ENCODE measurements around the gene COX6A1.
A peak's percentile ranks its signal among the peaks of the same experiment; 100 is the strongest.
"Not testable (repeated sequence)": the region's sequence is repeated elsewhere in the genome, so short reads cannot be mapped to it uniquely, and the experiment has no call there.

The COX6A1 gene

DNA sequence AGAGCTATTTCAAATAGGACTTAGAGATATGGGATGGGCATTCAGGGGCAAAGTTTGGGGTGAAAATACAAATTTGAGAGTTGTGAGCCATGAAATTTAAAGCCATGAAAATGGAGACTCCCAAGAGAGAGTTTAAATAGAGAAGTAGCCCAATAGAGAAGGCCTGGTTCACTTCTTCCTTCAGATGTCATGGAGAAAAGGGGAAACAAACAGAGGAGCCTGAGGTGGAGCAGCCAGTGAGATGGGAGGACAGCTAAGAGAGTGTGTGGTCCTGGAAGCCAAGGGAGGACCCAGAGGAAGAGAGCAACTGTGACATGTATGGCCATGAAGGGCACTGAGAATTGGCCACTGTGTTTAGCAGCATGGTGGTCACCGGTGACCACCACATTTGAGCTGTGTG is 45.7 kb downstream of the COX6A1 start:
- Histone ChIP-seq H3K27ac (ENCODE audit: low read depth, low read length) (no peak overlapping the region), H3F3A (ENCODE audit: insufficient read depth) (no peaks in the 10 kb centered on the region), H3K4me3 (ENCODE audit: insufficient read depth, low read length, poor library complexity, severe bottlenecking) (no peak overlapping the region), H3K9ac (ENCODE audit: low read length) (no peak overlapping the region), H3K27me3 (ENCODE audit: low read length) (no peaks in the 10 kb centered on the region), H3K4me2 (ENCODE audit: low read depth, low read length, poor library complexity, severe bottlenecking) (no peak overlapping the region), H2AFZ (ENCODE audit: low read depth, low read length, severe bottlenecking) (no peak overlapping the region), H3K79me2 (ENCODE audit: insufficient read depth, low read length) (no peaks in the 10 kb centered on the region), H4K20me1 (ENCODE audit: low read depth, low read length) (no peaks in the 10 kb centered on the region), H3K9me3 (ENCODE audit: insufficient read depth, low read length) (no peaks in the 10 kb centered on the region), H3K9me2 (replicated peaks; ENCODE audit: insufficient read depth, low read length) (no peaks in the 10 kb centered on the region), H3K36me3 (ENCODE audit: low read length) (no peaks in the 10 kb centered on the region)
- TF ChIP-seq EZH2phosphoT487 (conservative IDR thresholded peaks at IDR 0.05; ENCODE audit: low read length) = no peak

DNA sequence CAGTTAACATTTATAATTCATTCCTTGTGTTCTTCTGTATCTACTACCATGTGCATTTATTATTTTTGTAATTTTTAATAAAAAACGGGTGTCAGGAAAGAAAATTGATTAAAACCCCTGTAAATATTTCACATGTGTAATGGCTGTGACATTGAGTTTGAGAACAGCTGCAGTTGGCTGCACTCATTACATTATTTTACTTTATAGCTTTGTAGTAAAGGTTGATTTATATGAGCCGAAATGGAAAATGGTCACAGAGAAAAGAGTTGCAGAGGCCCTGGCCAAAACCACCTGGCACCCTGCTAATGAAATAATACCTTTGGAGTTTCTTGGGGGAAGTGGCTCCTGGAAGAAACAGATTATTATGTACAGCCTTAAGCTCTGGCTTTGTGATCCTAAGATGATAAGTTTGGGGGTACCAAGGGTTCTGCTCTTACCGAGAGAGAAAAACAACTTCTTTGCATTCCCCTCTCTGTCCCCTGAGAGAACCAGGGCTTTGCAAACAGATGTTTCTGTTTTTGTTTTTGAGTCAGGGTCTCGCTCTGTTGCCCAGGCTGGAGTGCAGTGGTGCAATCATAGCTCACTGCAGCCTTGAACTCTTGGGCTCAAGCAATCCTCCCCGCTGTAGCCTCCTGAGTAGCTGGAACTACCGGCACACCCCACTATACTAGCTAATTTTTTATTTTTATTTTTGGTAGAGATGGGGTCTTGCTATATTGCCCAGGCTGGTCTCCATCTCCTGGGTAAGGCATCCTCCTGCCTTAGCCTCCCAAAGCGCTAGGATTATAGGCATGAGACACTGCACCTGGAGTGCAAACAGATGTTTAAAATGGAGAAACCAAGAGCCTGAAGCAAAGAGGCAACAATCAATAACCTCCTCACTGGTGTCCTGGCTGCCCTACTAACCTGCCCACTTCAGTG is 48.3 kb downstream of the COX6A1 start:
- Histone ChIP-seq H2AFZ (ENCODE audit: low read depth, low read length, severe bottlenecking) (no peak overlapping the region), H4K20me1 (ENCODE audit: low read depth, low read length) (no peaks in the 10 kb centered on the region), H3K4me2 (ENCODE audit: low read depth, low read length, poor library complexity, severe bottlenecking) (peak overlapping the region; percentile 2), H3K9me2 (replicated peaks; ENCODE audit: insufficient read depth, low read length) (no peaks in the 10 kb centered on the region), H3K27ac (ENCODE audit: low read depth, low read length) (no peak overlapping the region), H3K9me3 (ENCODE audit: insufficient read depth, low read length) (no peaks in the 10 kb centered on the region), H3K9ac (ENCODE audit: low read length) (no peak overlapping the region), H3K79me2 (ENCODE audit: insufficient read depth, low read length) (no peaks in the 10 kb centered on the region), H3K4me3 (ENCODE audit: insufficient read depth, low read length, poor library complexity, severe bottlenecking) (no peak overlapping the region), H3K36me3 (ENCODE audit: low read length) (no peaks in the 10 kb centered on the region), H3F3A (ENCODE audit: insufficient read depth) (no peaks in the 10 kb centered on the region), H3K27me3 (ENCODE audit: low read length) (no peaks in the 10 kb centered on the region)
- TF ChIP-seq, protein P1, sequence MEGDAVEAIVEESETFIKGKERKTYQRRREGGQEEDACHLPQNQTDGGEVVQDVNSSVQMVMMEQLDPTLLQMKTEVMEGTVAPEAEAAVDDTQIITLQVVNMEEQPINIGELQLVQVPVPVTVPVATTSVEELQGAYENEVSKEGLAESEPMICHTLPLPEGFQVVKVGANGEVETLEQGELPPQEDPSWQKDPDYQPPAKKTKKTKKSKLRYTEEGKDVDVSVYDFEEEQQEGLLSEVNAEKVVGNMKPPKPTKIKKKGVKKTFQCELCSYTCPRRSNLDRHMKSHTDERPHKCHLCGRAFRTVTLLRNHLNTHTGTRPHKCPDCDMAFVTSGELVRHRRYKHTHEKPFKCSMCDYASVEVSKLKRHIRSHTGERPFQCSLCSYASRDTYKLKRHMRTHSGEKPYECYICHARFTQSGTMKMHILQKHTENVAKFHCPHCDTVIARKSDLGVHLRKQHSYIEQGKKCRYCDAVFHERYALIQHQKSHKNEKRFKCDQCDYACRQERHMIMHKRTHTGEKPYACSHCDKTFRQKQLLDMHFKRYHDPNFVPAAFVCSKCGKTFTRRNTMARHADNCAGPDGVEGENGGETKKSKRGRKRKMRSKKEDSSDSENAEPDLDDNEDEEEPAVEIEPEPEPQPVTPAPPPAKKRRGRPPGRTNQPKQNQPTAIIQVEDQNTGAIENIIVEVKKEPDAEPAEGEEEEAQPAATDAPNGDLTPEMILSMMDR (IDR thresholded peaks at IDR 0.05; ENCODE audit: insufficient read depth, low read length, poor library complexity, severe bottlenecking) = no peak
- no peak for TF ChIP-seq EZH2phosphoT487 (conservative IDR thresholded peaks at IDR 0.05; ENCODE audit: low read length)

DNA sequence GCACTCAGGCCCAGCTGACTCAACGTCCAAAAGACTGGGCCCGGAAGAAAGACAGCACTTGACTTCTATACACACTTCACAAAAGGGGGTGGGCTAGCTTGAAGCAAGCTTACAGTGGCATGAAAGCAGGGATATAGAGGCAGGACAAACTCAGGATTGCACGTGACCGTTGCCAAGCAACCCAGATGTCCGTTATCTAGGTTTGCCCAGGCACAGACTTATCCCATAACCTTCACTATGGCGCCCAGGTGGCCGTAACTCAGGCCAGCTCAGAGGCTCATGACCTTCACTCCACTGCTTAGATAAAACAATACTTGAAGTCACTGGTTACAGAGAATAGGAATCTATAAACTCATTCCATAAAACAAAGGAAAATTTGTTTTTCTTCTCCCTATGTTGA is 49.6 kb downstream of the COX6A1 start:
- not testable (repeated sequence) for H3K27ac ChIP-seq (ENCODE audit: low read depth, low read length); H3K9me3 ChIP-seq (ENCODE audit: insufficient read depth, low read length); H4K20me1 ChIP-seq (ENCODE audit: low read depth, low read length); H3K4me3 ChIP-seq (ENCODE audit: insufficient read depth, low read length, poor library complexity, severe bottlenecking); H2AFZ ChIP-seq (ENCODE audit: low read depth, low read length, severe bottlenecking); H3K9ac ChIP-seq (ENCODE audit: low read length); H3K4me2 ChIP-seq (ENCODE audit: low read depth, low read length, poor library complexity, severe bottlenecking); H3K36me3 ChIP-seq (ENCODE audit: low read length); H3K79me2 ChIP-seq (ENCODE audit: insufficient read depth, low read length); H3K27me3 ChIP-seq (ENCODE audit: low read length); H3F3A ChIP-seq (ENCODE audit: insufficient read depth); H3K9me2 ChIP-seq (replicated peaks; ENCODE audit: insufficient read depth, low read length)

DNA sequence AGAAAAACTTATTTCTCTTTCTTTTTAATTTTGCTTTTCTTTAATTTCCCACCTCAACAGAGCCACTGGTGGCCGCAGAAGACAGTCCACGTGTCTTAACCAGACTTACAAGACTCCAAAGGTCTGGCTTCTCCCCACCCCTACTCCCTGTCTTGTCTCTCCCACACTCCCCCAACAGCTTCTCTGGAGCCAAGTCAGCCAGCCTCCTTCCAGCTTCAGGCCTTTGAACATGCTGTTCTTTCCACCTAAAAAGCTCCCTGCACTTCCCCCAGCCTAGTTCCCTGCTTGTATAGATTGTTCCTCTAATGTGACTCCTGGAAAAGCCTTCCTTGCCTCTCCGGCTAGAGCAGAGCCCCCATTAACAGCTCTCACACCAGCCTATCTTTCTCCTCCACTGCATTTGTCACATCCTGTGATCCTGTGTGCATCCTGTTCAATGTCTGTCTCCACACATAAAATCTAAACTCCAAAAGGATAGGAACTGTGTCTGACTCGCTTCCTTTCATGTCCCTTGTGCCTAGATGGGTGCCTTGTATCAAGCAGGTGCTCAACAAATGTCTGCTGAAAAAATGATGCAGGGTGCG is 50.2 kb downstream of the COX6A1 start:
- Histone ChIP-seq H3K9me3 (ENCODE audit: insufficient read depth, low read length) (no peaks in the 10 kb centered on the region), H3K27me3 (ENCODE audit: low read length) (no peaks in the 10 kb centered on the region), H2AFZ (ENCODE audit: low read depth, low read length, severe bottlenecking) (no peak overlapping the region), H3K4me3 (ENCODE audit: insufficient read depth, low read length, poor library complexity, severe bottlenecking) (no peak overlapping the region), H3K9me2 (replicated peaks; ENCODE audit: insufficient read depth, low read length) (no peaks in the 10 kb centered on the region), H3K27ac (ENCODE audit: low read depth, low read length) (no peak overlapping the region), H3K79me2 (ENCODE audit: insufficient read depth, low read length) (no peaks in the 10 kb centered on the region), H3K9ac (ENCODE audit: low read length) (no peak overlapping the region), H3K36me3 (ENCODE audit: low read length) (no peaks in the 10 kb centered on the region), H3F3A (ENCODE audit: insufficient read depth) (no peaks in the 10 kb centered on the region), H4K20me1 (ENCODE audit: low read depth, low read length) (no peaks in the 10 kb centered on the region), H3K4me2 (ENCODE audit: low read depth, low read length, poor library complexity, severe bottlenecking) (no peak overlapping the region)
- TF ChIP-seq EZH2phosphoT487 (conservative IDR thresholded peaks at IDR 0.05; ENCODE audit: low read length) = no peak
- TF ChIP-seq, protein P1 (IDR thresholded peaks at IDR 0.05; ENCODE audit: insufficient read depth, low read length, poor library complexity, severe bottlenecking) = no peak

Data from SU-DHL-6 (cell line).